Skin of body (tissue), 2 donors: ENCODE data around the gene DOLPP1. TPM values are rescaled to one million over a fixed set of nuclear protein-coding genes. Genes with fewer than 3 reads are reported as not detected.

Source experiments
- DNase-seq: peaks from one replicate; lab custom pipeline; 2025; lab: John Stamatoyannopoulos, UW
- total RNA-seq: library from RNA; depleted of rRNA; stranded (reverse); fragments of >200 nt; gene quantifications from one replicate; pipeline ENCODE4 v1.2.3, GENCODE V29; 2014

The DOLPP1 gene
- total RNA-seq, 1 donor from 2014 or later: 6.2 TPM

GRCh38 chr9:129064499-129064908 is 16.4 kb upstream of the DOLPP1 start:
- no peak for DNase-seq

- DNase-seq: no peak
Observed at GRCh38 chr9:129068110-129068509, 12.8 kb upstream of the DOLPP1 start.

GRCh38 chr9:129068990-129069861 is 11.7 kb upstream of the DOLPP1 start:
- DNase-seq: no peak

GRCh38 chr9:129069862-129070641 is 10.9 kb upstream of the DOLPP1 start:
- DNase-seq: no peak

DNA sequence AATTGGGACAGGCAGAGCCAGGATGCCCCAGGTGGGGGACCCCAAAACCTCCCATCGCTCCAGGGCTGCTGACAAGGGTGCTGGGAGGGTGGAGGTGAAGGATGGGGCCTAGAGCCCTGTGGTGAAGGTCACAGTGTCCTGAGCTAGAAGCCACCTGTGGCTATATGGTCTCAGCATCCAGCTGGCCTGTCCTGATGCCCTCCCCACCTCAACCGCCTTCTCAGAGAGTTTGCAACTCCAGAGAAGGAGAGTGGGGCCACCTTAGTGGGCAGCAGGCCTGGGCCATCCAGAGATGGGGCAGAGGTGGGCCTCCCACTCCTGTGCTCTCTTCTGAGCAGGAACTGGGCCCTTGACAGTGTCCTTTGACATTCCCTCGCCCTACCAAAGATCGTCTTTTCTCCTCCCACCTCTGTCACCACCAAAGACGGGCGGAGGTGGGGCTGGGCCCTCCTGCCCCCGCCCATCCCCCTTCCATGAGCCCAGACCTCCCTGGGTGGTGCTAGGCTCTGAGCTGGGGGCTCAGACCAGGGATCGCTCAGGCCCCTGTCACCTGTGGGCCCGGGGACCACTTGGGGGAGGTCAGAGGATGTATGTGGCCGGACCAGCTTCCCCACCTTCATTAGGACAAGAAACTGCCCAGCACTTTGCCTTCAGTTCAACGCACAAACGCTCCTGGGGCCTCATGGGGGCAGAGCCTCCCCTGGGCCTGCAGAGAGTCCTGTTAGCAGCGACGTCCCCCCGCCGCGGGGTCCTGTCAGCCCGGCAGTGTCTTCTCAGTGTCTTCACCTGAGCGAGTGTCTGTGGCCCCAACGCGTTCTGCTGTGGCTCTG is 10.0 kb upstream of the DOLPP1 start:
- no peak for DNase-seq

- no peak for DNase-seq
Observed at GRCh38 chr9:129071526-129072126, 9.3 kb upstream of the DOLPP1 start.

DNA sequence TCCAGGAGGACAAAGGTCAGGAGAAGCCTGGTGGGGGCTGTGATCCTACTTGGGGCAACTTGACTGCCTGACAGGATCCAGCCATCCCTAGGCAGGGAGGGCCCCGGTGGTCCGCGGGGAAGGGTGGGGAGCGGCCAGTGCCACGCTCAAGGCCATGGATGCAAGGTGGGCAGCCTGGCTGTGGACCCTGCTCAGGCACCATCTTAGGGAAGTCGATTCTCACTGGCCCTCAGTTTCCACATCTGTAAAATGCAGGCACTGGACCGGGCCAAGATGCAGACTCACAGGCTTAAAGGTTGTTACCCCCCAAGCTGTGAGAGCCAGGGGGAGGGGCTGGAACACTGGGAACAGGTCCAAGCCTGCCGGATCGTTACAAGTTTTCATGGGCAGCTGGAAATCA is 8.7 kb upstream of the DOLPP1 start:
- DNase-seq: no peak

- no peak for DNase-seq
Observed at GRCh38 chr9:129073404-129073803, 7.5 kb upstream of the DOLPP1 start.

GRCh38 chr9:129074106-129074505 is 6.8 kb upstream of the DOLPP1 start:
- DNase-seq: no peak

- no peak for DNase-seq
Observed at GRCh38 chr9:129075996-129076639, 4.8 kb upstream of the DOLPP1 start.

- DNase-seq: no peak
Observed at GRCh38 chr9:129076640-129077037, 4.3 kb upstream of the DOLPP1 start.

GRCh38 chr9:129077236-129077635 is 3.7 kb upstream of the DOLPP1 start:
- DNase-seq: no peak

GRCh38 chr9:129078691-129079503 is 2.0 kb upstream of the DOLPP1 start:
- DNase-seq: no peak

DNA sequence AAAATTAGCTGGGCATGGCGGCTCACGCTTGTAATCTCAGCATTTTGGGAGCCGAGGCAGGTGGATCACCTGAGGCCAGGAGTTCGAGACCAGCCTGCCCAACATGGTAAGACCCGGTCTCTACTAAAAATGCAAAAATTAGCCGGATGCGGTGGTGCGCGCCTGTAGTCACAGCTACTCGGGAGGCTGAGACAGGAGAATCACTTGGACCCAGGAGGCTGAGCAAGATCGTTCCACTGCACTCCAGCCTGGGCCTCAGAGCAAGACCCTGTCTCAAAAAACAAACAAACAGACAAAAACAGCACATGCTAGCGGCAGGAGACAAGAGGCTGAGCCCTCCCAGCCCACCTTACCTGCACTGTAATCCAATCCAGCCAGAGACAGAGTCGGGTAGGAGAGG is 1.1 kb upstream of the DOLPP1 start:
- no peak for DNase-seq

DNA sequence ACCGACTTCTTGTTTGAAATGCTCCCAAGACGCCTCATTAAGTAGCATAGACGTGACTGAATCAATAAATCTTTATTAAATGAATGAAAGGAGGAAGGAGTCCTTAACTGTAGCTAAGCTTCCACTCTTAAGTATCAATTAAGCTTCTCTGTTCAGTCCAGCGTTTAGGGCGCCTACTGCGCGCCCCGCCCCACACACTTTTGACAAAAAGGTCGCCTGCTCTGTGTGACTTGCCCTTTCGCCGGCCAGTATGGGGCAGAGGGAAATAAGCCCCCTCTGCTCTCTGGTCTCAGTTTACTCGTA is 662 bp upstream of the DOLPP1 start:
- no peak for DNase-seq

DNA sequence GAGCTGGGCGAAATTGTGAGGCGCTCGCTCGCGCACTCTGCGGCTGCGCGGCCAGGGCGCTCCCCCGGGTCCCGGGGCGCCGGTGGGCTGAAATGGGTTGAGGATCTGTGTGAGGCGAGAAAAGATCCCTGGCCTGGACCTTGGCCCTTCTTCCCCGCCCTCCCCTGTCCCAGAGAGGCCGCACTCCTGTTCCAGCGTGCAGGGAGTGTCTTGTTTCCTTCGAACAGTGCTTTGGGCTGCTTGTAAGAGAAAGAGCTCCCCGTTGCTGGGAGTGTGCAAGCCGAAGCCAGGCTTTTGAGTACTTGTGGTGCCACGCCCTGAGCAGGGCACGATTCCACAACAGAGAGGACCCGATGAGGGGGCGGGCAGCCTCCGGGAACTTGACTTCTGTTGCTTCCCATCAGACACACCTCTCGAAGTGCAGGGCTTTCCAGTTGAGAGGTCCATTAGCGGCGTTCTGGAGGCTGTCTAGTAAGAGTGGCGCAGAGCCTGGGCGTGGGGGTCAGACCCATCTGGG is 535 bp downstream of the DOLPP1 start:
- DNase-seq: peak; percentile 48

- DNase-seq: no peak
Observed at GRCh38 chr9:129084087-129084486, 3.2 kb downstream of the DOLPP1 start.

DNA sequence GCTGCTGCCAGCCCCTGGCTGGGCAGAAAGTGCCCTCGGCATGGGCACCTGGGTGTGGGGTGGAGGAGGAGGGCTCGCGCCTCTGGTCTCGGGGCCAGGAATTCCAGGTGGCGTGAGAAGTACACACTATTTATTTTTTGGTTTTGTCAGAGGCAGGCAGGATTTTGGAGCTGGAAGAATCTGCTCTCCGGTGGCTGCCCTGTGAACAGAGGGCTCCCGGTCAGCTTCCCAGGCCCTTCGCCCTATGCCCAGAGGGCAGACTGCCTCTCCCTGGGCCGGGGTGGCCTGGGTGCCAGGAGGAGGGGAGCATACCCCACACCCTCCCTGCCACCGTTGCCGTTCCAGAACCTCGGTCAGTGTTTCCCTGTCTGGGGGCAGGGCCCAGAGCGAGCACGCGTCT is 8.3 kb downstream of the DOLPP1 start:
- no peak for DNase-seq

DNA sequence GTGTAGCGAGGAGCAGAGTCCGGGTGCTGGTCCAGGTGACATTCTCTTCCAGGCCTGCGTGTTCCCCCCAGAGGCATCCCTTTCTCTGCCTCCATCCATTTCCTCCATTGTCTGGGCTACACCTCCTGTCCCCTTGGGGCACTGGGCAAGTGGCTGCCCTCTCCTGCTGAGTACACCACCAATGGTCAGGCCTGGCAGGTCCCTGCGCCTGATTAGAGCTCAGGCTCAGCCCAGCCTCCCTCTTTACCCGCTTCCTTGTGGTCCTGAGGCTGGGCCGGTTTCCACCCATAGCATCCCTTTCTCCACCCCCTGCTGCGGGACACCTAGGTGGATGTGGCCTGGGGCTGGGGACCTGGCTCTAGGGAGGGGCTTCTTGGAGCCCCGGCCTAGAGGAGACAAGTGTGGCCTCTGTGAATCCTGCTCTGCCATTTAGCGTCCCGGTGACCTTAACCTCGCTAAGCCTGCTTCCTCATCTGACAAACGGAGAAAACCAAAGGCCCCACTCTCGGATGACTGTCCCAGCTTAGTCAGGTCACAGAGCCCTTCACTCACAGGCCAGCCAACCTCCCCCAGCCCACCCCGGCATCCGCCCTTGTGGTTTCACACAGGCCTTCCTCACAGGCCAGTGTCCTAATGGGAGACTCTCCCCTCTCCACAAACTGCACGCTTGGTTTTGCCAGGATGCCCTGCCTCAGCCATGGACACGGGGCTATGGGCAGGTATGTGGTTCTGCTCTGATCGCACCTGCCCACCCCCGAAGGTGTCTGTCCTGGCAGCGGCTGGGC is 12.9 kb downstream of the DOLPP1 start:
- DNase-seq: no peak
